GM12878 (cell line): ENCODE data around the gene RHBG.

ENCODE experiments used
- ATF2 ChIP-seq: IDR thresholded peaks from 2 replicates; pipeline ENCODE4 v1.6.1; 2012; ENCODE audit warnings: low read length, inconsistent platforms
- E2F4 ChIP-seq: IDR thresholded peaks from 2 replicates; pipeline ENCODE4 v1.6.1; 2012; ENCODE audit warnings: low read depth, low read length, improper control_type of control experiment
- EP300 ChIP-seq, 2 experiments: fragments of 150-350 bp in 1 of 2; IDR thresholded peaks; 2 replicates each; pipeline ENCODE4 v1.6.1; 2011 to 2012; ENCODE audit warnings: low read depth in 2 of 2, low read length in 2 of 2, borderline replicate concordance in 1 of 2, improper control_type of control experiment in 1 of 2, inconsistent platforms in 1 of 2; ENCODE audit not compliant: control insufficient read depth in 1 of 2
- HDGF ChIP-seq: fragments of 450-650 bp; IDR thresholded peaks from 2 replicates; pipeline ENCODE4 v1.6.1; 2016; ENCODE audit warnings: antibody characterized with exemption
- NFYB ChIP-seq: IDR thresholded peaks from 2 replicates; pipeline ENCODE4 v1.6.1; 2011; ENCODE audit warnings: low read depth, mild to moderate bottlenecking, low read length, improper control_type of control experiment, moderate library complexity; ENCODE audit not compliant: insufficient read depth
- NRF1 ChIP-seq: conservative IDR thresholded peaks from 2 replicates; pipeline ENCODE4 v1.6.1; 2011; ENCODE audit warnings: mild to moderate bottlenecking, low read depth, low read length, improper control_type of control experiment
- POLR2A ChIP-seq: IDR thresholded peaks from 2 replicates; pipeline ENCODE4 v1.6.1; 2011; ENCODE audit warnings: low read depth, mild to moderate bottlenecking, low read length
- RAD21 ChIP-seq: IDR thresholded peaks from 2 replicates; pipeline ENCODE4 v1.6.1; 2011; ENCODE audit warnings: mild to moderate bottlenecking, low read depth, low read length, moderate library complexity; ENCODE audit not compliant: insufficient read depth
- RFX5 ChIP-seq: IDR thresholded peaks from 2 replicates; pipeline ENCODE4 v1.6.1; 2011; ENCODE audit warnings: low read depth, low read length, improper control_type of control experiment
- SREBF1 ChIP-seq: IDR thresholded peaks from 2 replicates; pipeline ENCODE4 v1.6.1; 2012; ENCODE audit warnings: mild to moderate bottlenecking, low read length
- USF2 ChIP-seq: IDR thresholded peaks from 2 replicates; pipeline ENCODE4 v1.6.1; 2011; ENCODE audit warnings: low read depth, low read length, improper control_type of control experiment, borderline replicate concordance
- TF ChIP-seq, protein P1 (sequence below), 3 experiments: IDR thresholded peaks in 2 of 3; conservative IDR thresholded peaks in 1 of 3; 2 replicates each; pipeline ENCODE4 v1.5.1; 2011; ENCODE audit warnings: low read depth in 3 of 3, low read length in 3 of 3, mild to moderate bottlenecking in 3 of 3, control low read depth in 2 of 3, moderate library complexity in 2 of 3, inconsistent platforms in 1 of 3, mixed read lengths in 1 of 3; ENCODE audit not compliant: control insufficient read depth in 2 of 3, insufficient read depth in 1 of 3; ENCODE audit errors: extremely low read depth in 1 of 3
- TF ChIP-seq, protein P2 (sequence below): IDR thresholded peaks from 2 replicates; pipeline ENCODE4 v1.6.1; 2012; ENCODE audit warnings: low read depth, low read length, improper control_type of control experiment
- TF ChIP-seq, protein P3 (sequence below): fragments of 450-650 bp; IDR thresholded peaks from 2 replicates; pipeline ENCODE4 v1.6.1; 2017; ENCODE audit warnings: mild to moderate bottlenecking

DNA sequence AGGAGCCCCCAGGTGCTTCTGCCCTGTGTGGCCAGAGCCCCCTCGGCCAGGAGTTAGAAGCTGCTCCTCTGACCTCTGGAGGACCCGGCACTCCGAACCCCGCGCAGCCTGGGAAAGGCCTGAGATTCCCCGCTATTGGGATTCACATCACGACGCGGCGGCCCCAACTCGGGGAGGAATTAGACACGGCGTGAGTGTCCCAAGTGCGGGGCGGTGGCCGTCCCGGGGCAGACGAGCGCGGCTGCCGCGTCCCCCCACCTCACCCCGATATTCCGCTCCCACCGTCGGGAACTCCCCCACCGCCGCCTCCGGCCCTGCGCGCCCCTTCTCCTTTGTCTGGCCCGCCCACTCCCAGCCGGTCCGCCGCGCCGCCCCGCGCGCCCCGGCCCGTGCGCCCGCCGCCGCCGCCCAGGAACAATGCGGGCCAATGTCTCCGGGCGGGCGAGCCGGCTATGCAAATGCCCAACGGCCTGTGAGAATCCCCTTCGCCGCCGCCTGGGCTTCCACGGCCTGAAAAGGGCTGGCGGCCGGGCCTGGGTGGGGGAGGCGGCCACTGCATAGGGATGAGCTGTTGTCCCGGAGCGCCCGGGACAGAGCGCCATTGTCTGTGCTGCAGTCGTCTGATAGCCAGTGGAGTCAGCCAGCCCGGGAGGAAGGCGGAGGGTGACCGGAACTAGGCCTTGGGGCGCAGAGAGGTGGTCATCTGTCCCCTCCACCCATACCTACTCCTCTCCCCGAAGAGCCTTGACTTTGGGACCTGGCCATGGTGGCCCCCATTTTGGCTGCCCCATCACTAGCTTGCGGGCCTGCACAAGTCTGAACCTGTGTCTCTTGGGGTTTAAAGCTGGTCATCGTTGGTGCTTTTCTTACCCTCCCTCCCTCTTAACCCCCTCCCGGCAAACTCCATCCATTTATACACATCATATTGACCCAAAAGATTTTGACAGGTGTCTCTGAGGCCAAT is 19.4 kb downstream of the RHBG start:
- TF ChIP-seq SREBF1 (no peak), USF2 (no peak), RAD21 (no peak), HDGF (no peak), POLR2A (no peak), EP300 (IDR thresholded peaks at IDR 0.05; ENCODE audit: borderline replicate concordance in 1 of 2, control insufficient read depth in 1 of 2, low read depth in 2 of 2, low read length in 2 of 2) (no peak), E2F4 (no peak), NRF1 (no peak), NFYB (no peak), RFX5 (no peak), ATF2 (no peak)
- TF ChIP-seq, protein P1, sequence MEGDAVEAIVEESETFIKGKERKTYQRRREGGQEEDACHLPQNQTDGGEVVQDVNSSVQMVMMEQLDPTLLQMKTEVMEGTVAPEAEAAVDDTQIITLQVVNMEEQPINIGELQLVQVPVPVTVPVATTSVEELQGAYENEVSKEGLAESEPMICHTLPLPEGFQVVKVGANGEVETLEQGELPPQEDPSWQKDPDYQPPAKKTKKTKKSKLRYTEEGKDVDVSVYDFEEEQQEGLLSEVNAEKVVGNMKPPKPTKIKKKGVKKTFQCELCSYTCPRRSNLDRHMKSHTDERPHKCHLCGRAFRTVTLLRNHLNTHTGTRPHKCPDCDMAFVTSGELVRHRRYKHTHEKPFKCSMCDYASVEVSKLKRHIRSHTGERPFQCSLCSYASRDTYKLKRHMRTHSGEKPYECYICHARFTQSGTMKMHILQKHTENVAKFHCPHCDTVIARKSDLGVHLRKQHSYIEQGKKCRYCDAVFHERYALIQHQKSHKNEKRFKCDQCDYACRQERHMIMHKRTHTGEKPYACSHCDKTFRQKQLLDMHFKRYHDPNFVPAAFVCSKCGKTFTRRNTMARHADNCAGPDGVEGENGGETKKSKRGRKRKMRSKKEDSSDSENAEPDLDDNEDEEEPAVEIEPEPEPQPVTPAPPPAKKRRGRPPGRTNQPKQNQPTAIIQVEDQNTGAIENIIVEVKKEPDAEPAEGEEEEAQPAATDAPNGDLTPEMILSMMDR (IDR thresholded peaks at IDR 0.05 in 2 of 3, conservative IDR thresholded peaks at IDR 0.05 in 1 of 3; ENCODE audit: control insufficient read depth in 2 of 3, extremely low read depth in 1 of 3, insufficient read depth in 1 of 3, low read depth in 3 of 3, low read length in 3 of 3) = no peak
- TF ChIP-seq, protein P2, sequence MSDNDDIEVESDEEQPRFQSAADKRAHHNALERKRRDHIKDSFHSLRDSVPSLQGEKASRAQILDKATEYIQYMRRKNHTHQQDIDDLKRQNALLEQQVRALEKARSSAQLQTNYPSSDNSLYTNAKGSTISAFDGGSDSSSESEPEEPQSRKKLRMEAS = no peak
- TF ChIP-seq, protein P3, sequence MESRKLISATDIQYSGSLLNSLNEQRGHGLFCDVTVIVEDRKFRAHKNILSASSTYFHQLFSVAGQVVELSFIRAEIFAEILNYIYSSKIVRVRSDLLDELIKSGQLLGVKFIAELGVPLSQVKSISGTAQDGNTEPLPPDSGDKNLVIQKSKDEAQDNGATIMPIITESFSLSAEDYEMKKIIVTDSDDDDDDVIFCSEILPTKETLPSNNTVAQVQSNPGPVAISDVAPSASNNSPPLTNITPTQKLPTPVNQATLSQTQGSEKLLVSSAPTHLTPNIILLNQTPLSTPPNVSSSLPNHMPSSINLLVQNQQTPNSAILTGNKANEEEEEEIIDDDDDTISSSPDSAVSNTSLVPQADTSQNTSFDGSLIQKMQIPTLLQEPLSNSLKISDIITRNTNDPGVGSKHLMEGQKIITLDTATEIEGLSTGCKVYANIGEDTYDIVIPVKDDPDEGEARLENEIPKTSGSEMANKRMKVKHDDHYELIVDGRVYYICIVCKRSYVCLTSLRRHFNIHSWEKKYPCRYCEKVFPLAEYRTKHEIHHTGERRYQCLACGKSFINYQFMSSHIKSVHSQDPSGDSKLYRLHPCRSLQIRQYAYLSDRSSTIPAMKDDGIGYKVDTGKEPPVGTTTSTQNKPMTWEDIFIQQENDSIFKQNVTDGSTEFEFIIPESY = no peak
